Hepatocyte (in vitro differentiated cells): ENCODE results near the gene NPRL2. TPM values are rescaled to one million over a fixed set of nuclear protein-coding genes. Genes with fewer than 3 reads are reported as not detected.

Source experiments
- DNase-seq: peaks from one replicate; pipeline ENCODE4 v3.0.0-alpha.2; 2016; ENCODE audit warnings: low spot score
- H2AFZ ChIP-seq: fragments of 200-600 bp; sonication (generic); 2 replicates; pipeline ENCODE4 v1.6.0; 2016; ENCODE audit warnings: antibody characterized with exemption, mild to moderate bottlenecking
- H3K27ac ChIP-seq: fragments of 200-600 bp; sonication (generic); 2 replicates; pipeline ENCODE4 v1.5.1; 2016; ENCODE audit warnings: mild to moderate bottlenecking
- H3K27me3 ChIP-seq: fragments of 200-600 bp; sonication (generic); 2 replicates; pipeline ENCODE4 v1.6.1; 2016
- H3K36me3 ChIP-seq: fragments of 200-600 bp; sonication (generic); replicated peaks from 2 replicates; pipeline ENCODE4 v1.5.1; 2016; ENCODE audit warnings: low read depth; ENCODE audit not compliant: insufficient read depth
- H3K4me1 ChIP-seq: fragments of 200-600 bp; sonication (generic); 2 replicates; pipeline ENCODE4 v1.5.1; 2016; ENCODE audit warnings: mild to moderate bottlenecking, moderate library complexity; ENCODE audit not compliant: insufficient read depth
- H3K4me2 ChIP-seq: fragments of 200-600 bp; sonication (generic); 2 replicates; pipeline ENCODE4 v1.6.0; 2016
- H3K4me3 ChIP-seq: fragments of 200-600 bp; sonication (generic); 2 replicates; pipeline ENCODE4 v1.5.1; 2016; ENCODE audit warnings: mild to moderate bottlenecking
- H3K79me2 ChIP-seq: fragments of 200-600 bp; sonication (generic); 2 replicates; pipeline ENCODE4 v1.6.0; 2017; ENCODE audit warnings: mild to moderate bottlenecking
- H3K9me2 ChIP-seq: fragments of 200-600 bp; sonication (generic); replicated peaks from 2 replicates; pipeline ENCODE4 v1.6.0; 2017; ENCODE audit warnings: mild to moderate bottlenecking; ENCODE audit not compliant: insufficient read depth
- H3K9me3 ChIP-seq: fragments of 200-600 bp; sonication (generic); 2 replicates; pipeline ENCODE4 v1.5.1; 2016; ENCODE audit warnings: low read depth, mild to moderate bottlenecking
- H4K20me1 ChIP-seq: fragments of 200-600 bp; sonication (generic); 2 replicates; pipeline ENCODE4 v1.6.0; 2016; ENCODE audit warnings: mild to moderate bottlenecking; ENCODE audit not compliant: insufficient read depth, poor library complexity, severe bottlenecking
- CTCF ChIP-seq: fragments of 200-600 bp; sonication (generic); IDR thresholded peaks from 2 replicates; pipeline ENCODE4 v1.5.1; 2016; ENCODE audit warnings: antibody characterized with exemption, mild to moderate bottlenecking; ENCODE audit not compliant: poor library complexity
- EZH2 ChIP-seq: fragments of 200-600 bp; sonication (generic); IDR thresholded peaks from 2 replicates; pipeline ENCODE4 v1.6.1; 2016; ENCODE audit warnings: antibody characterized with exemption, mild to moderate bottlenecking, borderline replicate concordance
- EZH2phosphoT487 ChIP-seq: fragments of 200-600 bp; sonication (generic); IDR thresholded peaks from one replicate; pipeline ENCODE4 v1.6.1; 2018; ENCODE audit warnings: antibody characterized with exemption, mild to moderate bottlenecking, low read depth, moderate library complexity; ENCODE audit not compliant: unreplicated experiment, severe bottlenecking
- WGBS: methylation state at CpG from one replicate; pipeline ENCODE4 v1.1.6; 2016; ENCODE audit warnings: low lambda C conversion rate; ENCODE audit errors: missing lambda C conversion rate; 5-methylcytosine and 5-hydroxymethylcytosine counted together
- polyA plus RNA-seq: library from polyadenylated mRNA; unstranded; fragments of >200 nt; fragmentation: Nextera tagmentation; extraction: Ambion mirVana; gene quantifications from 2 replicates; pipeline ENCODE4 v1.2.1, GENCODE V29; 2016
- total RNA-seq: library from RNA; depleted of rRNA; stranded (reverse); fragments of >200 nt; gene quantifications from 2 replicates; pipeline ENCODE4 v1.2.3, GENCODE V29; 2014

The NPRL2 gene
- total and polyA plus RNA-seq, 2 experiments from 2014 or later, result 22.3 to 27.0 TPM

- Histone ChIP-seq H3K79me2 (peaks cover 11% of the 10 kb centered on the region), H3K27ac (peak overlapping the region; percentile 94), H3K4me1 (peaks cover 17% of the 10 kb centered on the region), H3K4me2 (peak overlapping the region; percentile 79), H2AFZ (peak overlapping the region; percentile 23), H3K9me3 (no peaks in the 10 kb centered on the region), H3K27me3 (no peaks in the 10 kb centered on the region), H3K9me2 (no peaks in the 10 kb centered on the region), H4K20me1 (no peaks in the 10 kb centered on the region), H3K4me3 (peak overlapping the region; percentile 5), H3K36me3 (no peaks in the 10 kb centered on the region)
- no peak for TF ChIP-seq CTCF
- no peak for TF ChIP-seq EZH2phosphoT487
- TF ChIP-seq EZH2, result no peak
- WGBS, result 71% methylated on average over 12 of the region's 12 CpGs
- DNase-seq, result no peak
Measured at GRCh38 chr3:50299929-50300680, 50.5 kb downstream of the NPRL2 start.

GRCh38 chr3:50299638-50299928 lies 51.0 kb downstream of the NPRL2 start:
- no peak for TF ChIP-seq EZH2phosphoT487
- TF ChIP-seq EZH2, result no peak
- no peak for TF ChIP-seq CTCF
- WGBS, result 3% methylated on average over 12 of the region's 12 CpGs
- H2AFZ ChIP-seq, result peak overlapping the region; percentile 23

GRCh38 chr3:50298836-50299637 lies 51.5 kb downstream of the NPRL2 start, which contains the start of the genes HYAL3 and NAA80:
TSS of gene HYAL3 (minus strand) at chr3:50299405. CDS start at chr3:50295602, 3,803 bp downstream.
TSS of gene NAA80 (minus strand) at chr3:50299405. CDS start at chr3:50297463, 1,942 bp downstream.
- H2AFZ ChIP-seq, result peak within 1 kb of the TSS; percentile 45
- H3K4me2 ChIP-seq, result peak within 1 kb of the TSS; percentile 93
- 1% methylated on average over 54 of the region's 61 CpGs for WGBS
- peak within 1 kb of the TSS; percentile 52 for H3K4me3 ChIP-seq
- peak within 1 kb of the TSS; percentile 94 for H3K27ac ChIP-seq
- H3K4me1 ChIP-seq, result peaks cover 17% of the 10 kb centered on the region
- TF ChIP-seq EZH2phosphoT487, result no peak
- TF ChIP-seq CTCF, result peak; percentile 30
- H3K9me3 ChIP-seq, result no peaks in the 10 kb centered on the region
- no peaks in the 10 kb centered on the region for H3K9me2 ChIP-seq
- H3K27me3 ChIP-seq, result no peaks in the 10 kb centered on the region
- H3K79me2 ChIP-seq, result peaks cover 11% of the 10 kb centered on the region
- DNase-seq, result peak; percentile 100
- no peaks in the 10 kb centered on the region for H3K36me3 ChIP-seq
- H4K20me1 ChIP-seq, result no peaks in the 10 kb centered on the region

More at GRCh38 chr3:50299638-50299928, 51.0 kb downstream of the NPRL2 start:
- Histone ChIP-seq H3K9me2 (no peaks in the 10 kb centered on the region), H3K27me3 (no peaks in the 10 kb centered on the region), H3K4me3 (peak overlapping the region; percentile 5), H3K4me1 (peaks cover 17% of the 10 kb centered on the region), H3K9me3 (no peaks in the 10 kb centered on the region), H4K20me1 (no peaks in the 10 kb centered on the region), H3K79me2 (peaks cover 11% of the 10 kb centered on the region), H3K36me3 (no peaks in the 10 kb centered on the region), H3K4me2 (peak overlapping the region; percentile 79), H3K27ac (peak overlapping the region; percentile 94)
- no peak for DNase-seq
